Stimulated activated CD4-positive, alpha-beta T cell treated with anti-CD3 and anti-CD28 coated beads, Interleukin-4, amount 100 ng/mL, for 24 hours (primary cell): ENCODE measurements around the gene TSPAN7.

Experiments used
- DNase-seq: peaks from one replicate; pipeline ENCODE4 v3.0.0-alpha.2; 2020

TSPAN7 gene

GRCh38 chrX:38649674-38650647 is 88.6 kb downstream of the TSPAN7 start:
- no peak for DNase-seq

- no peak for DNase-seq
Observed at GRCh38 chrX:38651625-38652601, 90.6 kb downstream of the TSPAN7 start.

- DNase-seq = no peak
Observed at GRCh38 chrX:38652934-38653442, 91.6 kb downstream of the TSPAN7 start.

- no peak for DNase-seq
Observed at GRCh38 chrX:38654302-38654701, 93.0 kb downstream of the TSPAN7 start.

GRCh38 chrX:38656350-38656915 is 95.1 kb downstream of the TSPAN7 start:
- DNase-seq = no peak

DNA sequence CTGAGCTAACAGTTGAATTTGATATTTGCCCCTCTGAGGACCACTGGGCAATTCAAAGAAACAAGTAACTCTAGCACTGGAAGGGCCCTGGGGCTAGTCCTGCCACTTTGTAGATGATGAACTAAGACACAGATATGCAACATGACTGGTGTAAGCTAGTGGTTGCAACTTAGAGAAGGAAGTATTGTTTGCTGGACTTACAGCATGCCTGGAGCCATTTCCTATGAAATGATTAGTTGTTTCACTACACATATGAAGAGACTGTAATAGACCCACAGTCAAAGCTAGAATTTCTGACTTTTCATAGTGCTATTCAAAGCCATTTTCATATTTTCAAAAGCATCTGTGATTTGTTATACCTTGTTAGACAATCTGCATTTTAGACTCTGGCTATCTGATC is 96.2 kb downstream of the TSPAN7 start:
- no peak for DNase-seq

- DNase-seq = no peak
Observed at GRCh38 chrX:38660395-38661102, 99.2 kb downstream of the TSPAN7 start.

GRCh38 chrX:38661103-38661441 is 99.7 kb downstream of the TSPAN7 start:
- DNase-seq = no peak

- no peak for DNase-seq
Observed at GRCh38 chrX:38661561-38661960, 100.2 kb downstream of the TSPAN7 start.

- no peak for DNase-seq
Observed at GRCh38 chrX:38662640-38663039, 101.3 kb downstream of the TSPAN7 start.

DNA sequence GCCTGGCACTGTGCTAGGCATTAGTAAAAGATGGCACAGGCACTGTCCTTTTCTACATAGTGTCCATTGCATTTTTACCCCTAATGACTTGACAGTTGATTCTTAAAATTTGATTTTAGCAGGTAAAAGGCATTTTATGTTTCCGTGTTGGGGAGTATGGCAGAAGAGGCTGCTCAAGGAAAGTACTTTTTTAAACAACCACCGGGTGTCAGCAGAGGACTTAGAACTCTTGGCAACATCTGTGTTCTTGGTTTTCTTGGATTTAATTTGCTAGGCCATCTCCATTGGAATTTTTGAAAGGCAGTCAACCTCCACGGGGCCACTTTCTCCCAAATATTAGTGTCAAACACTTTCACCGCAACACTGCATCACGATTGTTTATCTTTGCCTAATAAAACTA is 102.9 kb downstream of the TSPAN7 start:
- DNase-seq = no peak

GRCh38 chrX:38666909-38667308 is 105.6 kb downstream of the TSPAN7 start:
- DNase-seq = no peak

DNA sequence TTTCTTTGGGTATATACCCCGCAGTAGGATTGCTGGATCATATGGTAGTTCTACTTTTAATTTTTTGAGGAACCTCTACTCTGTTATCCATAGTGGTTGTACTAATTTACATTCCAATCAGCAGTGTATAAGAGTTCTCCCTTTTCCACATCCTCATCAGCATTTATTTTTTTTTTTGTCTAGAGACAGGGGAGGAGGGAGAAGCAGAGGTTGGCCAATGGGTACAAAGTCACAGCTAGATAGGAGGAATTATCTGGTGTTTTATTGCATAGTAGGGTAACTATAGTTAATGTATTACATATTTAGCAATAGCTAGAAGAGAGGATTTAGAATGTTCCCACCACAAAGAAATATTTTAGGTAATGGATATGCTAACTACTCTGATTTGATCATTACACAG is 107.4 kb downstream of the TSPAN7 start:
- DNase-seq = no peak

DNA sequence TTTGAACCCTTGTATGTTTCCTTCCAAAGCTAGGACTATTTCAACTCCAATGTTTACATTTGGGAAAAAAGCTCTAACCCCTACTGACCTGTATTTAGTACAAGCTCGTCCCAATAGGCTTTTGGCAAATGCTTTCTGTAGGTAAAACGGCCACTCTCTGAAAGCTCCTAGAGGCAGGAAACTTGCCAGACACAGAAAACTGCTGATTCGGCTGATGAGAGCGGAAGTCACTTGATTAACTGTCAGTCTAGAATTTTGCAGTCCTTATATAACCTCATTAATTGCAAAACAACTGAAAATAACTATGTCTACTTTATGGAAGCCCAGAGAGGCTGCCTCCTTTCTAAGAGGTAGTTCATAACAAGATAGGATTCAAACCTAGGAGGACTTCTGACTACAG is 108.1 kb downstream of the TSPAN7 start:
- no peak for DNase-seq

- no peak for DNase-seq
Observed at GRCh38 chrX:38672646-38673045, 111.3 kb downstream of the TSPAN7 start.

DNA sequence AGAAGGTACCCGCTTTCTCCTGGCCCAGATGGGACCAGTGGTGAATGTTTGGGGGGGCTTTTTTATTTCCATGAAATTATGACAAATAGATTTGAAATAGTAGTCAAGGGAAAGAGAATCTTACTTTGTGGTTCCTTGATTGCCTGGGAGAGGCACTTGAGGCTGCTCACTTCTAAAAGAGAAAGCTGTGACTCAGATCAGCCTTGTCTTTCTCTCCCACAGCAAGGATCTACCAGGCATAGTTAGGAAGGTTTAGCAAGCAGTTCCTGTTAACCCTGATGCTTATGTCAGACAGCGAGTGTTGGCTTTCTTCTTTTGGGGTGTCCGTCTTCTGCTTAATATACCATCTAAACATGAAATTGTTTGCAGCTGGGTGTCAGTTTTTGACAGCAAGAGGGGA is 114.5 kb downstream of the TSPAN7 start:
- no peak for DNase-seq

GRCh38 chrX:38678183-38678582 is 116.8 kb downstream of the TSPAN7 start:
- no peak for DNase-seq

DNA sequence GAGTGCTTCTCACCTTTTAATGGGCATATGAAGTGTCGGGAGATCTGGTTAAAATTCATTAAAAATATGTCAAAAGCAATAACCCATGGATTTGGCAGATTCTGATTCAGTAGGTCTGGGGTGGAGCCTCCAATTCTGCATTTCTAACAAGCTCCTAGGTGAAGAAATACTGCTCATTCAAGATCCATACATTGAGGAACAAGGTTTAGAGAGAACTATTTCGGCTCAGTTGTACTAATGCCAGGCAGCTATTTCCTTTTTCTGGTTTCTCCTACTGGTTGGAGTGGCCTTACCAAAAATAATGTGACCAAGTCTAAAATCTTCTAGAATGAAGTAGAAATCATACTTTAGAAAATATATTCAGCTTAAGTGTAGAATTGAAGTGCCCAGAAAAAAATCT is 117.5 kb downstream of the TSPAN7 start:
- DNase-seq = no peak

DNA sequence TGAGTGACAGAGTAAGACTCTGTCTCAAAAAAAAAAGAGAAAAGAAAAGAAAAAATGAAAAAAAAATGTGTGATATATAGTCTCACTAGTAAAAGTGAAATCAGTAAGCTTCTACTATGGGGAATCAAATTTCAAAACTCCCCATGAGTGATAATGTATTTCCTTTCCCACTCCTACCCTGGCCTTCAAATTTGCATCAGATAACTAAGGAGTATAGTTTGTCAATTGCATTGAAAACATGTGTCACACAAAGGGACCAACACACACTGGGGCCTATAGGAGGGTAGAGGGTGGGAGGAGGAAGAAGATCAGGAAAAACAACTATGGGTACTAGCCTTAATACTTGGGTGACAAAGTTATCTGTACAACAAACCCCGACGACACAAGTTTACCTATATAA is 118.4 kb downstream of the TSPAN7 start:
- DNase-seq = no peak

DNA sequence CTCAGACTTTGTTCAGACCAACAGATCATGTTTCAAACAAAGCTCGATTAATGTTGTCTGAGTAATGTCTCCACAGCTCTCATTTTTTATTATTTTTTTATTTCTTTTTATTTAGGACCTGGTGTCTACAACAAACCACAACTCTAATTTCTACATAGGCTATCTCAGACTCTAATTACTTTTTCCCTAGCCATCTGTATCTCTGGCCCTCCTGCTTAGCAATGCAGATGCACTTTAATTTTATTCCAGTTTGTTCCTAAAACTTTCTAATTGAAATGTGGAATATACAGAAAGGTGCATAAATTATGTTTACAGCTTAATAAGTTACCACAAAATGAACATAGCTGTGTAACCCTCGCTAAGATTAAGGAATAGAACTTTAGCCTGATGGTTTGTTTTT is 120.8 kb downstream of the TSPAN7 start:
- no peak for DNase-seq

- no peak for DNase-seq
Observed at GRCh38 chrX:38692961-38693360, 131.6 kb downstream of the TSPAN7 start.

- DNase-seq = no peak
Observed at GRCh38 chrX:38694394-38694793, 133.1 kb downstream of the TSPAN7 start.

DNA sequence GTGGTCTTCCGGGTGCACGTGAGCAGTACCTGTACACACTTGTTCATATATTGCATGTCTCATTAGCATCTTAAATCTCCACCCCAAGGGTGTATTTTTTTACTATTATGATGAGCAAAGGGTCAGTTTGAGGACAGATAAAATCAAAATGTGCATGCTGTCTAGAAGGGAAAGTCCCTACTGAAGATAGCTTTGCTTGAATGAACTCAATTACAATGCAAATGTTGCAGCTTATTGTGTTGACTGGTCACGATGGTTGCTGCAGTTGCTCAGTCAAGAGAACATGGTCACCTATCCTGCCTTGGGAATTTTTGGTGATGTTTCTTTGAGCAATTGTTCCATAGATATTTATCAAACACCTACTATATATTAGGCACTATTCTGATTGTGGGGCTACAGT is 136.1 kb downstream of the TSPAN7 start:
- no peak for DNase-seq
